ENCODE measurements around the gene ADPGK. TPM values are rescaled to one million over a fixed set of nuclear protein-coding genes. Genes with fewer than 3 reads are reported as not detected.
A peak's percentile ranks its signal among the peaks of the same experiment; 100 is the strongest.
"Not testable (repeated sequence)": the region's sequence is repeated elsewhere in the genome, so short reads cannot be mapped to it uniquely, and the experiment has no call there.

The ADPGK gene
- total RNA-seq = 10 to 100 TPM; 66.0 to 69.9 TPM

DNA sequence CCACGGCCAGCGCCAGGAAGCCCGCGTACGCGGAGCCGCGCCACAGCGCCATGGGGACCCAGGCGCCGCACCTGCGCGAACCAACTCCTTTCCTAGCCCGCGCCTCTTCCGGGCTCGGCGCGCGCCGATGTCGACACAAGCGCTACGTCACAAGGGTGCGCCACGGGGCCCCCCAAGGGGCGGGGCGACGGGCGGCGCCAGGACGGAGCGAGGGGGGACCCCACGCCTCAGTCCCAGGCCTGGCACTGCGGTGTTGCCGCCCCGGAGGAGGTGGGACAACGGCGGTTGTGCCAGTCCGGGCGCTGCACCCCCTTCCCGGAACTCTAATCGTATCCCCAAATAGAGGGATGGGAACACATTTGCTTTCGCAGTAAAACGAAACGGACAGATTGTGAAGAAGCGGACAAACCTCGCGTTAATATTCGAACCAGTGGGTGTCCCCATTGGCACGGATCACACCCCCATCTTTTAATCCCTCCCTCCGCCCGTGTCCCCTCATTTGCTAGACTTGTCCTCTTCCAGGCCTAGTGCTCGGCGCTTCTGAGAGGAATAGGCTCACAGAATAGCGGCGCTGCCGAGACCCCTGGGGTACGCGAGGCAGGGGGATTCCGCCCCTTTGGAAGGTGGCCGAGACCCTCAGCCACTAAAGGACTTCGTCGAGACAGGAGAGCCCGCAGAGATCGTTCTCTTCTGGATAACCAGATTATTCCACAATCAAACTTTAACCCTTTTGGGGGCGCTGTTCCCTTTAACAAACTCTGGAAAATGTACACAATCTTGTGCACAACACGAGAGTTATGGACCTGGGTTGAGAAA is at the start of gene ADPGK:
TSS of gene ADPGK (minus strand) at position 119 of the 816 bp plus-strand sequence. CDS start at position 52, 67 bp downstream.
- peaks cover 35% of the 10 kb centered on the region for H3K4me1 Mint-ChIP-seq
- peak within 1 kb of the TSS; percentile 92 for H3K4me3 Mint-ChIP-seq
- H3K9me3 Mint-ChIP-seq = no peaks in the 10 kb centered on the region
- peaks cover 30% of the 10 kb centered on the region for H3K36me3 Mint-ChIP-seq
- peak within 1 kb of the TSS; percentile 96 for H3K27ac Mint-ChIP-seq
- DNase-seq = peak; percentile 96
- H3K27me3 Mint-ChIP-seq = no peaks in the 10 kb centered on the region

DNA sequence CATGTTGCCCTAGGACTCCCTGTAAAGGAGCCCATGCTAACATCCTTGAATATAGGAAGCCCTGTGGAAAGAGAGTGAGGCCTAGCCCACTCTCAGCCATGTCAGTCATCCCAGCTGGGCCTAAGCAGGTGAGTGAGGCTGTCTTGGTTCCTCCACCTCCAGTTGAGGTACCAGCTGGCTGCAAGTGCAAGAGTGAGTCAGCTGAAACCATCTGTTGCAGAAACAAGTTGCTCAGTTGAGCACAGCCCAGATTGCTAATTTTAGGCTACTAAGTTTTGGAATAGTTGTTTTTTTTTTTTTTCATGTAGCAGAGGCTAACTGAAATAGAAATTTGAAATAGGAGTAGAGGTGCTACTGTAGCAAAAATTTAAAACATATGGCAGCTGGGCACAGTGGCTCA is 43.7 kb upstream of the ADPGK start:
- no peak for DNase-seq
- no peak overlapping the region for H3K4me3 Mint-ChIP-seq
- no peaks in the 10 kb centered on the region for H3K9me3 Mint-ChIP-seq
- no peak overlapping the region for H3K27ac Mint-ChIP-seq
- H3K4me1 Mint-ChIP-seq = no peaks in the 10 kb centered on the region
- H3K27me3 Mint-ChIP-seq = peaks cover 18% of the 10 kb centered on the region
- H3K36me3 Mint-ChIP-seq = no peaks in the 10 kb centered on the region

DNA sequence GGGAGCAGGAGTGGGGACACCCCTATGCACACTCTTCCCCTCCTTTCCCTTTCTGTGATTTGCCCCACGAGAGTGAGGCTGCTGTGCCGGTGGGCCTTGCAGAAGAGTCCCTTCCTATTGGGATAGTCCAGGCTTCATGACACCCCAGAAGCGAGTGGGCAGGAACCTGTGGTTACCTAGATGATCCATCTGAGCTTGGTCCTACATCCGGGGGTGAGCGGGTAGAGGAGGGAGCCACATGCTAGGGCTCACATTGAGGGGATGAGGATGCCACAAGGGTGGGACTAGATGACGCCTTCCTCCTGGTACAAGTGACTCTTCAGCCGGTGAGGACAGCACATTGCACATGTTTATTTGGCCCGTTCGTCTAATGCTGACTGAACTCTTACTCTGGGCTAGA is 43.1 kb upstream of the ADPGK start:
- H3K36me3 Mint-ChIP-seq = no peaks in the 10 kb centered on the region

DNA sequence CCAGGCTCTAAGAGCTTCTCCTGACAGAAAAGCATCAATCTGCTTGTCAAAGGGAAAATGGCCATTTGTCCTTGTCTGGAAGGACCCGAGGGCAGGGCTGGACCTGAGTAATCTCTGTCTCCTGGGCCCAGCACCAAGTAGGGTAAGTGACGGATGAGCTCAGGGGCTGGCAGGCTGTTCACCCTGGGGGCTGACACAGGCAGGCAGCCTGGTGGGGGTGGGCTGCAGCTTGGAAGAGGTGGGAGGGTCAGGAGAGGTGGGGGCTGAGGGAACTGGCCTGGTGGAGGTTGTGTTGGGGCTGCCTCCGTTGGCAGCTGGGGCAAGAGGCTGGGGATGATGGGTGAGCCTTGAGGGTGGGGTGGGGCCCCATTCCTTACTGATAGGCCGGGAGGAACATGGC is 42.3 kb upstream of the ADPGK start:
- no peak overlapping the region for H3K27ac Mint-ChIP-seq
- no peaks in the 10 kb centered on the region for H3K4me1 Mint-ChIP-seq
- H3K36me3 Mint-ChIP-seq = no peaks in the 10 kb centered on the region
- no peak for DNase-seq
- peaks cover 9% of the 10 kb centered on the region for H3K27me3 Mint-ChIP-seq
- no peaks in the 10 kb centered on the region for H3K9me3 Mint-ChIP-seq
- no peak overlapping the region for H3K4me3 Mint-ChIP-seq

More for the DNA sequence above, 43.1 kb upstream of the ADPGK start:
- Mint-ChIP-seq H3K9me3 (no peaks in the 10 kb centered on the region), H3K27ac (no peak overlapping the region), H3K27me3 (peaks cover 12% of the 10 kb centered on the region), H3K4me3 (no peak overlapping the region), H3K4me1 (no peaks in the 10 kb centered on the region)
- DNase-seq = no peak

DNA sequence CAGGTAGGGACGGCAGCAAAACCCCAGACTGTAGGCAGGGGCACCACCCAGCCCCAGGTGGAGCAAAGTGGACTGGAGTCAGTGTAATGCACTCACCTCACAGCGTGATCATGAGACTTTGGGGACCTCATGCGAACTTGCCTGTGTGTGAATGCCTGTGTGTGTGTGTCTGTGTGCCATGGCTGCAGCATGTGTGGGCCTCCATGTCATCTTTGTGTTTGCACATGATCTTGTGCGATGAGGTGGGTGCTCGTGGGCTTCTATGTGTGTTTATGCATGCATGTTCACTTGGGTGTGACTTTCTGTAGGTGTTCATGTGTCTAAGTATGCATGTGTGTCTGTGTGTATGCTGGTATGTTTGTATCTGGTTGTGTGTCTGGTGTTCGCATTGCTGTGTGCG is 41.2 kb upstream of the ADPGK start:
- Mint-ChIP-seq H3K27ac (no peak overlapping the region), H3K9me3 (no peaks in the 10 kb centered on the region), H3K4me1 (no peaks in the 10 kb centered on the region), H3K4me3 (no peak overlapping the region), H3K36me3 (no peaks in the 10 kb centered on the region), H3K27me3 (peaks cover 6% of the 10 kb centered on the region)
- no peak for DNase-seq

DNA sequence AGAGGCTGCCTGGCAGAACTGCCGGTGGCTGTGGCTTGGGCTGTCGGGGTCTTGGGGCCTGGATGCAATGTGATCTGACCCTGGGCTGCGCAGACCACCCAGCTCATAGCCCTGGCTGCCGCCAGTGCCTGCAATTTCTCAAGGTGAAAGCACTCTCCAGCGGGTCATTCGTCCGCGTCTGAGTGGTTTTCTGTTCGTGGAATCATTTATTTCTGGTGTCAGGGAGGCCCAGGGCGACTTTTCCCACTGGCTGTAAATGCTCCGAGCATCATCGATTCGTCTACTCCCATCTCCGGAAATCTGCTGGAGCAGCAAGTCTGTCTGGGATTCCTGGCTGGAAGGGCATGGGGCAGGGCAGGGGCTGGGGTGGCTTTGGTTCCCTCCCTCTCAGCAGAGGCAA is 40.6 kb upstream of the ADPGK start:
- no peaks in the 10 kb centered on the region for H3K27me3 Mint-ChIP-seq
- DNase-seq = no peak
- H3K9me3 Mint-ChIP-seq = no peaks in the 10 kb centered on the region
- H3K27ac Mint-ChIP-seq = no peak overlapping the region
- no peaks in the 10 kb centered on the region for H3K36me3 Mint-ChIP-seq
- no peaks in the 10 kb centered on the region for H3K4me1 Mint-ChIP-seq
- no peak overlapping the region for H3K4me3 Mint-ChIP-seq

- Mint-ChIP-seq H3K4me1 (no peaks in the 10 kb centered on the region), H3K9me3 (no peaks in the 10 kb centered on the region), H3K27me3 (no peaks in the 10 kb centered on the region), H3K4me3 (no peak overlapping the region), H3K27ac (no peak overlapping the region), H3K36me3 (no peaks in the 10 kb centered on the region)
- no peak for DNase-seq
Observed at GRCh38 chr15:72820278-72820677, 36.7 kb upstream of the ADPGK start.

DNA sequence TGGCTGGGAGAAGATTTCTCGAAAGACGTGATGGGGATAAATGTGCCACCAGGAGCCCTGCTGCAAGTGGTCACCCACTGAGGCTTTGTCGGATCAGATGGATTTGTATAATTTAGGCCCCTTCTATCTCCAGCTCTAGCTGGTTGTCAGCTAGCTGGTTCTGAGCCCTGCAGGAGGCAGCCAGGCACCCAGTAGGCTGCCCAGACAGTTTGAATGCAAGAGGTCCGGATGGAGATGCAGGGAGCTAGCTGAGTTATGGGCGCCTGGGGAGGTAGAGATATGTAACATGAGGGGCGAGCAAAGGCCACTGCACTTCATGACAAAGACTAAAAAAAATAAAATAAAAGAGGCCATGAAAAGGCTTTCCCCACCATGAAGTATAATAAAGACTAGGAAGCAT is 35.1 kb upstream of the ADPGK start:
- no peak for DNase-seq

DNA sequence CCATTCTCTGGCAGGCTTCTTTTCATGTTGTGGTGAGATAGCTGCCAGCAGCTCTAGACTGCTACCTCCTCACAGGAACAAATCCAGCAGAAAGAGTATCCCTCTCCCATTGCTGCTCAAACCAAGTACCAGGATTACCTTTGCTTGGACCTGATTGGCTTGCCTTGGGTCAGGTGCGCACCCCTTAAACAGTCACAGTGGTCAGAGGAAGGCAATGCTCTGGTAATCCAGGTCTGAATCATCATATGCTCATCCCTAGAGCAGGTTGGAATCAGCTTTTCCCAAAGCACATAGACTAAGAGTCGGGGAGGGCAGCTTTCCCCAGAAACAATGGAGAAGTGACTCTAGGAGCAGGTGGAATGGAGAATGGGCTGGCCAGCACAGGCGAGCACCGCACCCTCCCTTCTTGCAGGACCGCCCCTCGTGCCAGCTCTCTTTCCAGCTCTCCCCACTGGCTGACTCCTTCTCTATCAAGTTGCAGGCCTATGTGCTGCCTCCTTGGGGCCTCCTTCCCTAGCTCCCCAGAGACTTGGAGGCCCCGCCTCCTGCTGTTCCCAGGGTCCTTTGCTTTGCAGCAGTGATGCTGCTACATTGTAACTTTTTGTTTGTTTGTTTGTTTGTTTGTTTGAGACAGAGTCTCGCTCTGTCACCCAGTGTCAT is 29.9 kb upstream of the ADPGK start:
- Mint-ChIP-seq H3K4me3 (no peak overlapping the region), H3K27ac (no peak overlapping the region), H3K4me1 (peaks cover 4% of the 10 kb centered on the region), H3K9me3 (no peaks in the 10 kb centered on the region), H3K36me3 (no peaks in the 10 kb centered on the region), H3K27me3 (peaks cover 3% of the 10 kb centered on the region)
- DNase-seq = no peak

More for the DNA sequence above, 35.1 kb upstream of the ADPGK start:
- Mint-ChIP-seq H3K9me3 (no peaks in the 10 kb centered on the region), H3K4me3 (no peak overlapping the region), H3K27me3 (no peaks in the 10 kb centered on the region), H3K27ac (no peak overlapping the region), H3K4me1 (no peaks in the 10 kb centered on the region), H3K36me3 (no peaks in the 10 kb centered on the region)

DNA sequence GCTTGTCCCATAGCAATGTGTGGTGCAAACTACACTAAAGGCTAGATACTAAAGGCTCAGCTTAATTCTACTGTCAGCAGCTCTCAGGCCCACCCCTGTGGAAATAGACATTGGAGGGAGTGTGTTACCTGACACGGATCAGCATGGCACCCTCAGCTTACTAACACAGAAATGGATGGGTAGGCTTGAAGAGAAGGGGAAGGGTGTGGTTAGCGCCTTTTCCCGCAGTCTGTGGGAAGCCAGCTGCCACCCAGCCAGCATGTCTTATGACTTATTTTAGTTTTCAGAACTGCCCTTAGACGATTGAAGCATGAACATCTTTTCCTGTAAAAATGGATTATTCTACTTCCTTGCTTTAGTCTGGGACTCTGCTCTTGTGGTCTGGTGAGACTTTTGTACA is 25.8 kb upstream of the ADPGK start:
- no peaks in the 10 kb centered on the region for H3K9me3 Mint-ChIP-seq
- peaks cover 4% of the 10 kb centered on the region for H3K4me1 Mint-ChIP-seq
- no peak overlapping the region for H3K4me3 Mint-ChIP-seq
- no peak overlapping the region for H3K27ac Mint-ChIP-seq
- no peak for DNase-seq
- no peaks in the 10 kb centered on the region for H3K36me3 Mint-ChIP-seq
- H3K27me3 Mint-ChIP-seq = peaks cover 3% of the 10 kb centered on the region

DNA sequence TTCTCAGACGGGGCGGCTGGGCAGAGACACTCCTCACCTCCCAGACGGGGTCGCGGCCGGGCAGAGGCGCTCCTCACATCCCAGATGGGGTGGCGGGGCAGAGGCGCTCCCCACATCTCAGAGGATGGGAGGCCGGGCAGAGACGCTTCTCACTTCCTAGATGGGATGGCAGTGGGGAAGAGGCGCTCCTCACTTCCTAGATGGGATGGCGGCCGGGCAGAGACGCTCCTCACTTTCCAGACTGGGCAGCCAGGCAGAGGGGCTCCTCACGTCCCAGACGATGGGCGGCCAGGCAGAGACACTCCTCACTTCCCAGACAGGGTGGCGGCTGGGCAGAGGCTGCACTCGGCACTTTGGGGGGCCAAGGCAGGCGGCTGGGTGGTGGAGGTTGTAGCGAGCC is 23.8 kb upstream of the ADPGK start:
- not testable (repeated sequence) for H3K36me3 Mint-ChIP-seq, H3K27ac Mint-ChIP-seq, H3K4me3 Mint-ChIP-seq, H3K4me1 Mint-ChIP-seq, H3K27me3 Mint-ChIP-seq, DNase-seq, H3K9me3 Mint-ChIP-seq

DNA sequence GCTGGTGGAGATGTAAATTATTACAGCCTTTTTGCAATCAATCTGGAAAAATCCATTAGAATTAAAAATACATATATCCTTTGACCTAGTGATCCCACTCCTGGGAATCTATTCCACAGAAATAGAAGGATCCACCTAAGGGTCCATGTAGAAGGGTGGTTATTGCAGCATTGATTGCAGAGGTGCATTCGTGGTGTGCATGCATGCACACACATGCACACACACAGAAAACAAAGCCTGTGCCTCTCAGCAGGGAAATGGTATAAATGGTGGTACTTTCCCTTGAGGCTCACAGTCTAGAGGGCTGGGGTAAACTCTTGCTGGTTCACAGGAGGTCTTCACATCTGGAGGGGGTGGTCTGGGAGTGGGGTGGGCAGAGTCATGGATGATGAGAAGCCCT is 19.4 kb upstream of the ADPGK start:
- no peak overlapping the region for H3K27ac Mint-ChIP-seq
- no peak overlapping the region for H3K4me3 Mint-ChIP-seq
- no peaks in the 10 kb centered on the region for H3K4me1 Mint-ChIP-seq
- peaks cover 32% of the 10 kb centered on the region for H3K27me3 Mint-ChIP-seq
- H3K36me3 Mint-ChIP-seq = no peaks in the 10 kb centered on the region
- H3K9me3 Mint-ChIP-seq = no peaks in the 10 kb centered on the region
- DNase-seq = no peak

GRCh38 chr15:72801590-72802325 is 18.2 kb upstream of the ADPGK start:
- no peak for DNase-seq
- H3K27me3 Mint-ChIP-seq = peaks cover 43% of the 10 kb centered on the region
- no peak overlapping the region for H3K27ac Mint-ChIP-seq
- H3K4me1 Mint-ChIP-seq = peaks cover 3% of the 10 kb centered on the region
- no peaks in the 10 kb centered on the region for H3K36me3 Mint-ChIP-seq
- H3K9me3 Mint-ChIP-seq = no peaks in the 10 kb centered on the region
- no peak overlapping the region for H3K4me3 Mint-ChIP-seq

- Mint-ChIP-seq H3K27ac (no peak overlapping the region), H3K9me3 (no peaks in the 10 kb centered on the region), H3K4me1 (peaks cover 6% of the 10 kb centered on the region), H3K4me3 (no peak overlapping the region), H3K36me3 (no peaks in the 10 kb centered on the region), H3K27me3 (peaks cover 49% of the 10 kb centered on the region)
- DNase-seq = no peak
Observed at GRCh38 chr15:72800833-72801481, 17.4 kb upstream of the ADPGK start.

GRCh38 chr15:72797834-72798233 is 14.3 kb upstream of the ADPGK start:
- Mint-ChIP-seq H3K36me3 (no peaks in the 10 kb centered on the region), H3K4me3 (no peak overlapping the region), H3K4me1 (peaks cover 6% of the 10 kb centered on the region), H3K9me3 (no peaks in the 10 kb centered on the region), H3K27me3 (peaks cover 73% of the 10 kb centered on the region), H3K27ac (no peak overlapping the region)
- DNase-seq = no peak
